Loucy (cell line): ENCODE measurements around the gene COL6A1.

ENCODE experiments used
- H2AFZ ChIP-seq: fragments of 200-600 bp; sonication (generic); 2 replicates; pipeline ENCODE4 v1.6.0; 2016; ENCODE audit warnings: antibody characterized with exemption, mild to moderate bottlenecking, low read length, moderate library complexity
- H3F3A ChIP-seq: fragments of 200-600 bp; 2 replicates; pipeline ENCODE4 v1.6.0; 2016; ENCODE audit warnings: antibody characterized with exemption, low read depth, mild to moderate bottlenecking
- H3K27me3 ChIP-seq: fragments of 200-600 bp; sonication (generic); 2 replicates; pipeline ENCODE4 v1.6.1; 2014; ENCODE audit warnings: low read length, mild to moderate bottlenecking; ENCODE audit not compliant: insufficient read depth, poor library complexity, severe bottlenecking
- H3K36me3 ChIP-seq: fragments of 200-600 bp; sonication (generic); 2 replicates; pipeline ENCODE4 v1.6.1; 2016; ENCODE audit warnings: low read length; ENCODE audit not compliant: insufficient read depth
- H3K4me1 ChIP-seq: fragments of 200-600 bp; sonication (generic); 2 replicates; pipeline ENCODE4 v1.5.1; 2014; ENCODE audit warnings: low read length, mild to moderate bottlenecking; ENCODE audit not compliant: insufficient read depth, poor library complexity, severe bottlenecking
- H3K4me2 ChIP-seq: fragments of 200-600 bp; sonication (generic); 2 replicates; pipeline ENCODE4 v1.6.0; 2014; ENCODE audit warnings: antibody characterized with exemption, low read length, low read depth, mild to moderate bottlenecking; ENCODE audit not compliant: poor library complexity, severe bottlenecking
- H3K4me3 ChIP-seq: fragments of 200-600 bp; sonication (generic); 2 replicates; pipeline ENCODE4 v1.5.1; 2014; ENCODE audit warnings: low read length, mild to moderate bottlenecking, mixed read lengths; ENCODE audit not compliant: poor library complexity, severe bottlenecking
- H3K79me2 ChIP-seq: fragments of 200-600 bp; sonication (generic); 2 replicates; pipeline ENCODE4 v1.6.1; 2014; ENCODE audit warnings: low read length; ENCODE audit not compliant: insufficient read depth
- H3K9ac ChIP-seq: fragments of 200-600 bp; sonication (generic); 2 replicates; pipeline ENCODE4 v1.6.0; 2014; ENCODE audit warnings: mild to moderate bottlenecking, low read depth, low read length, moderate library complexity; ENCODE audit not compliant: poor library complexity, severe bottlenecking
- H3K9me2 ChIP-seq: fragments of 200-600 bp; sonication (generic); replicated peaks from 2 replicates; pipeline ENCODE4 v1.6.1; 2016; ENCODE audit warnings: low read depth, low read length, mixed read lengths
- H3K9me3 ChIP-seq: fragments of 200-600 bp; sonication (generic); 2 replicates; pipeline ENCODE4 v1.6.1; 2014; ENCODE audit warnings: mild to moderate bottlenecking, antibody characterized with exemption, low read length, low read depth; ENCODE audit not compliant: insufficient read depth
- H4K20me1 ChIP-seq: fragments of 200-600 bp; sonication (generic); 2 replicates; pipeline ENCODE4 v1.6.0; 2014; ENCODE audit warnings: antibody characterized with exemption, low read length, mild to moderate bottlenecking; ENCODE audit not compliant: insufficient read depth, poor library complexity, severe bottlenecking
- CTCF ChIP-seq: fragments of 200-600 bp; sonication (generic); conservative IDR thresholded peaks from 2 replicates; pipeline ENCODE4 v1.5.1; 2014; ENCODE audit warnings: mild to moderate bottlenecking, antibody characterized with exemption, low read length
- EZH2phosphoT487 ChIP-seq: fragments of 200-600 bp; IDR thresholded peaks from 2 replicates; pipeline ENCODE4 v1.6.1; 2018; ENCODE audit warnings: antibody characterized with exemption, mild to moderate bottlenecking, moderate library complexity, borderline replicate concordance

COL6A1 gene

GRCh38 chr21:45934554-45934953 is 47.0 kb upstream of the COL6A1 start:
- Histone ChIP-seq H3K27me3 (no peaks in the 10 kb centered on the region), H3K36me3 (no peaks in the 10 kb centered on the region), H3K9me3 (peaks cover 20% of the 10 kb centered on the region; the same call in 1 of the 2 replicates), H3K9me2 (no peaks in the 10 kb centered on the region), H4K20me1 (no peaks in the 10 kb centered on the region), H3K4me3 (no peak overlapping the region), H3K79me2 (no peaks in the 10 kb centered on the region), H3K4me1 (no peaks in the 10 kb centered on the region), H3K4me2 (no peak overlapping the region), H2AFZ (no peak overlapping the region), H3F3A (no peaks in the 10 kb centered on the region), H3K9ac (no peak overlapping the region)
- no peak for TF ChIP-seq CTCF
- no peak for TF ChIP-seq EZH2phosphoT487

GRCh38 chr21:45935628-45936027 is 45.9 kb upstream of the COL6A1 start:
- H2AFZ ChIP-seq, result no peak overlapping the region
- no peak overlapping the region for H3K9ac ChIP-seq
- H4K20me1 ChIP-seq, result no peaks in the 10 kb centered on the region
- no peaks in the 10 kb centered on the region for H3K4me1 ChIP-seq
- H3K9me3 ChIP-seq, result peaks cover 20% of the 10 kb centered on the region; the same call in 1 of the 2 replicates
- H3K79me2 ChIP-seq, result no peaks in the 10 kb centered on the region
- H3K4me3 ChIP-seq, result no peak overlapping the region
- no peaks in the 10 kb centered on the region for H3K9me2 ChIP-seq
- no peak overlapping the region for H3K4me2 ChIP-seq
- H3F3A ChIP-seq, result no peaks in the 10 kb centered on the region
- no peak for TF ChIP-seq EZH2phosphoT487
- TF ChIP-seq CTCF, result no peak
- H3K36me3 ChIP-seq, result no peaks in the 10 kb centered on the region
- no peaks in the 10 kb centered on the region for H3K27me3 ChIP-seq

- H3K4me3 ChIP-seq, result no peak overlapping the region
Measured at GRCh38 chr21:45937721-45938452, 43.7 kb upstream of the COL6A1 start.

More at GRCh38 chr21:45937721-45938452, 43.7 kb upstream of the COL6A1 start:
- Histone ChIP-seq H3K27me3 (no peaks in the 10 kb centered on the region), H3K4me1 (no peaks in the 10 kb centered on the region), H2AFZ (no peak overlapping the region), H3K36me3 (no peaks in the 10 kb centered on the region), H3K79me2 (no peaks in the 10 kb centered on the region), H3K4me2 (no peak overlapping the region), H3K9me2 (no peaks in the 10 kb centered on the region), H3K9me3 (peaks cover 20% of the 10 kb centered on the region; the same call in 1 of the 2 replicates), H3F3A (no peaks in the 10 kb centered on the region), H4K20me1 (no peaks in the 10 kb centered on the region), H3K9ac (no peak overlapping the region)
- TF ChIP-seq EZH2phosphoT487, result no peak
- no peak for TF ChIP-seq CTCF
